KMS-11 (cell line): ENCODE results near the gene PDK3.

ENCODE experiments used
- H2AFZ ChIP-seq: fragments of 200-600 bp; sonication (generic); 2 replicates; pipeline ENCODE4 v1.6.1; 2016; ENCODE audit warnings: antibody characterized with exemption, mixed run types, low read depth
- H3K27ac ChIP-seq: fragments of 200-600 bp; sonication (generic); 2 replicates; pipeline ENCODE4 v1.6.1; 2016; ENCODE audit warnings: mild to moderate bottlenecking, mixed run types
- H3K27me3 ChIP-seq: fragments of 200-600 bp; sonication (generic); 2 replicates; pipeline ENCODE4 v1.6.1; 2017; ENCODE audit warnings: mild to moderate bottlenecking, low read depth, mixed run types, moderate library complexity; ENCODE audit not compliant: insufficient read depth
- H3K36me3 ChIP-seq: fragments of 200-600 bp; sonication (generic); 2 replicates; pipeline ENCODE4 v1.6.1; 2017; ENCODE audit warnings: mild to moderate bottlenecking, mixed run types; ENCODE audit not compliant: insufficient read depth
- H3K4me1 ChIP-seq: fragments of 200-600 bp; sonication (generic); 2 replicates; pipeline ENCODE4 v1.6.1; 2016; ENCODE audit warnings: mild to moderate bottlenecking, low read depth, mixed run types; ENCODE audit not compliant: poor library complexity, severe bottlenecking
- H3K4me2 ChIP-seq: fragments of 200-600 bp; sonication (generic); 2 replicates; pipeline ENCODE4 v1.7.0; 2016; ENCODE audit warnings: mild to moderate bottlenecking, mixed run types
- H3K4me3 ChIP-seq: fragments of 200-600 bp; sonication (generic); IDR thresholded peaks from 2 replicates; pipeline ENCODE4 v1.6.1; 2017; ENCODE audit warnings: low read depth, low read length, mixed read lengths; ENCODE audit not compliant: insufficient read depth
- H3K79me2 ChIP-seq: fragments of 200-600 bp; sonication (generic); 2 replicates; pipeline ENCODE4 v1.6.1; 2016; ENCODE audit warnings: low read depth, mixed run types; ENCODE audit not compliant: insufficient read depth
- H3K9ac ChIP-seq: fragments of 200-600 bp; sonication (generic); 2 replicates; pipeline ENCODE4 v1.6.1; 2016; ENCODE audit warnings: mild to moderate bottlenecking, mixed run types
- H4K20me1 ChIP-seq: fragments of 200-600 bp; sonication (generic); 2 replicates; pipeline ENCODE4 v1.6.1; 2016; ENCODE audit warnings: mild to moderate bottlenecking, mixed run types; ENCODE audit not compliant: insufficient read depth
- TF ChIP-seq, protein P1 (sequence below): fragments of 200-600 bp; sonication (generic); conservative IDR thresholded peaks from 2 replicates; pipeline ENCODE4 v1.6.1; 2017; ENCODE audit warnings: low read depth, mild to moderate bottlenecking, antibody characterized with exemption, low read length, moderate library complexity, mixed read lengths

The PDK3 gene

DNA sequence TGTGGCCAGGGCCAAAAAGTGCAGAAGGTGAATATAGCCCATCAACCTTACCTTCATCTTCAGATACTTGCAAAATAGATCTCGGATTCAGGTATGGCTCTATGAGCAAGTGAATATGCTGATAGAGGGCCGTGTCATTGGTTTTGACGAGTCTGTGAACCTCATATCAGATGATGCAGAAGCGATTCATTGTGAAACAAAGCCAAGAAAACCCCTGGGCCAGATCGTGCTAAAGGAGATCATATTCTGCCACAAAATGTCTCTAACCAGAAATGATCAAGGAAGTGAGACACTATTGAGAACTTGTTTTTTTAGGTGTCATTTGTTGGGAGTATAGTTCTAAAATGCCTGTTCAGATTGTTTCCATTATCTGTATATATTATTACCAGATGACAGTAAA is 48.3 kb downstream of the PDK3 start:
- no peak overlapping the region for H3K9ac ChIP-seq
- no peak overlapping the region for H3K27ac ChIP-seq
- H3K79me2 ChIP-seq: no peaks in the 10 kb centered on the region
- TF ChIP-seq, protein P1, sequence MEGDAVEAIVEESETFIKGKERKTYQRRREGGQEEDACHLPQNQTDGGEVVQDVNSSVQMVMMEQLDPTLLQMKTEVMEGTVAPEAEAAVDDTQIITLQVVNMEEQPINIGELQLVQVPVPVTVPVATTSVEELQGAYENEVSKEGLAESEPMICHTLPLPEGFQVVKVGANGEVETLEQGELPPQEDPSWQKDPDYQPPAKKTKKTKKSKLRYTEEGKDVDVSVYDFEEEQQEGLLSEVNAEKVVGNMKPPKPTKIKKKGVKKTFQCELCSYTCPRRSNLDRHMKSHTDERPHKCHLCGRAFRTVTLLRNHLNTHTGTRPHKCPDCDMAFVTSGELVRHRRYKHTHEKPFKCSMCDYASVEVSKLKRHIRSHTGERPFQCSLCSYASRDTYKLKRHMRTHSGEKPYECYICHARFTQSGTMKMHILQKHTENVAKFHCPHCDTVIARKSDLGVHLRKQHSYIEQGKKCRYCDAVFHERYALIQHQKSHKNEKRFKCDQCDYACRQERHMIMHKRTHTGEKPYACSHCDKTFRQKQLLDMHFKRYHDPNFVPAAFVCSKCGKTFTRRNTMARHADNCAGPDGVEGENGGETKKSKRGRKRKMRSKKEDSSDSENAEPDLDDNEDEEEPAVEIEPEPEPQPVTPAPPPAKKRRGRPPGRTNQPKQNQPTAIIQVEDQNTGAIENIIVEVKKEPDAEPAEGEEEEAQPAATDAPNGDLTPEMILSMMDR: no peak
- H3K27me3 ChIP-seq: no peaks in the 10 kb centered on the region
- H3K4me1 ChIP-seq: no peaks in the 10 kb centered on the region
- H4K20me1 ChIP-seq: no peaks in the 10 kb centered on the region
- H3K4me3 ChIP-seq: no peak overlapping the region
- no peak overlapping the region for H3K4me2 ChIP-seq
- H2AFZ ChIP-seq: no peak overlapping the region
- H3K36me3 ChIP-seq: no peaks in the 10 kb centered on the region

GRCh38 chrX:24515447-24515846 is 50.4 kb downstream of the PDK3 start:
- Histone ChIP-seq H2AFZ (no peak overlapping the region), H3K9ac (no peak overlapping the region), H3K4me3 (no peak overlapping the region), H3K79me2 (no peaks in the 10 kb centered on the region), H4K20me1 (no peaks in the 10 kb centered on the region), H3K27me3 (no peaks in the 10 kb centered on the region), H3K4me2 (no peak overlapping the region), H3K27ac (no peak overlapping the region), H3K4me1 (no peaks in the 10 kb centered on the region), H3K36me3 (no peaks in the 10 kb centered on the region)
- TF ChIP-seq, protein P1: no peak

GRCh38 chrX:24520472-24520871 is 55.4 kb downstream of the PDK3 start:
- Histone ChIP-seq H3K4me1 (no peaks in the 10 kb centered on the region), H2AFZ (no peak overlapping the region), H3K36me3 (no peaks in the 10 kb centered on the region), H3K4me2 (no peak overlapping the region), H3K4me3 (no peak overlapping the region), H3K79me2 (no peaks in the 10 kb centered on the region), H3K9ac (no peak overlapping the region), H3K27me3 (no peaks in the 10 kb centered on the region), H4K20me1 (no peaks in the 10 kb centered on the region), H3K27ac (no peak overlapping the region)
- TF ChIP-seq, protein P1: no peak

DNA sequence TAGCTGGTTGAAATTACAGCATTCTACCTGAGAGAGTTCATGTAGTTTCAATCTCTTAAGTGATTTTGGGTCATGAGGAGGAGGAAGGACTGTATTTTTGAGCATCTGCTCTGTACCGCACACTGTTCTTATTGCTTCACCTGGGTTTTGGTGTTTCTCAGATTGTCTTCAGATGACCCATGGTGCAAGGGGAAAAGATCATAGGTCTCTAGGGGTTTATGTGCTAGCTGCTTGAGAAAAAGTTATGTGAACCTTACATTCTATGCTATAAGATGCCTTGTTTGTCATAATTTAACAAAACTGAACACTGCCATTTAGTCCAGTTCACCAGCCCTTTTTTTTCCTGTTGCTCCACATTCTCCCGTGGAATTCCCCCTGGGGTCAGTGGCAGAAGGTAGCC is 60.4 kb downstream of the PDK3 start:
- Histone ChIP-seq H3K27ac (no peak overlapping the region), H3K79me2 (no peaks in the 10 kb centered on the region), H3K4me3 (no peak overlapping the region), H3K4me1 (no peaks in the 10 kb centered on the region), H2AFZ (no peak overlapping the region), H3K9ac (no peak overlapping the region), H3K27me3 (no peaks in the 10 kb centered on the region), H3K4me2 (no peak overlapping the region), H4K20me1 (no peaks in the 10 kb centered on the region), H3K36me3 (no peaks in the 10 kb centered on the region)
- TF ChIP-seq, protein P1: no peak
